OCI-LY1 (cell line): ENCODE data around the gene GLI2.

Experiments used
- CTCF ChIP-seq: fragments of 200-600 bp; sonication (generic), shearing (Covaris generic); IDR thresholded peaks from 2 replicates; pipeline ENCODE4 v1.5.1; 2017; ENCODE audit warnings: mild to moderate bottlenecking, antibody characterized with exemption, low read length, moderate library complexity, mixed read lengths
- EZH2 ChIP-seq: fragments of 200-600 bp; sonication (generic), shearing (Covaris generic); IDR thresholded peaks from 2 replicates; pipeline ENCODE4 v1.8.0; 2017; ENCODE audit warnings: borderline replicate concordance, mixed run types, mild to moderate bottlenecking, antibody characterized with exemption, low read length, moderate library complexity, mixed read lengths

GRCh38 chr2:120761911-120762310 is 26.2 kb downstream of the GLI2 start:
- TF ChIP-seq CTCF: no peak
- no peak for TF ChIP-seq EZH2
